GM19193 (cell line): Measurements from ENCODE around the gene CAPN13.

Source experiments
- POLR2A ChIP-seq: IDR thresholded peaks from 4 replicates; pipeline ENCODE4 v1.6.1; 2011; ENCODE audit not compliant: insufficient read depth, insufficient read length; ENCODE audit errors: extremely low read depth

The CAPN13 gene

GRCh38 chr2:30677861-30678385, 129.3 kb downstream of the CAPN13 start:
- TF ChIP-seq POLR2A, result no peak

GRCh38 chr2:30677231-30677630, 130.0 kb downstream of the CAPN13 start:
- TF ChIP-seq POLR2A, result no peak

GRCh38 chr2:30675758-30676157, 131.5 kb downstream of the CAPN13 start:
- no peak for TF ChIP-seq POLR2A

DNA sequence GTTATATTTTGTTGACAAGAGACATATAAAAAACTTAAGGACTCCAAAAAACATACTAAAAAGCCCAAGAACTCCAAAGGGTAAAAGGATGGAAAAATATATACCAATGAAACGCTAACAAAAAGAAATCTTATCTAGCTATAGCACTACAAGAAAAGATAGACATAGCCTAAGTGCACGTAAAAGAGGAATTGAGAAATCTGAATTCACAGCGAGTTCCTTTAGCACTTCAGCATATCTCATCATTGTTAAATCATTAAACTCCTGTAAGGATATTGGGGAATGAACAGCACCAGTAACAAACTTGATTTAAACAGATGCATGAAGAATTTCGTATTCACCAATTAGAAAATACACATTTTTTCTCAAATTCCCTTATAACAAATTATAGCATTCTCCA, 134.1 kb downstream of the CAPN13 start:
- TF ChIP-seq POLR2A, result no peak
